HepG2 (cell line): ENCODE data around the gene DHX32. TPM values are rescaled to one million over a fixed set of nuclear protein-coding genes. Genes with fewer than 3 reads are reported as not detected.

Experiments
- ATAC-seq: fragments of 200-7000 bp; cut with Tn5 transposase; 3 replicates; pipeline ENCODE4 v1.9.1; 2020; ENCODE audit warnings: mild to moderate bottlenecking, moderate library complexity
- BruUV-seq: library from RNA; stranded (reverse); fragments of 400-500 nt; replicated peaks from 2 replicates; lab custom pipeline; 2021; lab: Mats Ljungman, UMichigan
- CTCF ChIA-PET: fragments of 300-600 bp; formaldehyde crosslinking; extraction: SDS; loops from one replicate; lab custom pipeline; 2021; ENCODE audit warnings: low total read pairs, inconsistent platforms, low intra/inter-chr PET ratio; lab: Yijun Ruan, JAX
- POLR2A ChIA-PET: fragments of 350-600 bp; sonication (Branson Sonifier 250); formaldehyde crosslinking; loops from one replicate; lab custom pipeline; 2020; ENCODE audit warnings: antibody characterized with exemption, inconsistent platforms; lab: Yijun Ruan, JAX
- DNase-seq: peaks from one replicate; pipeline ENCODE4 v3.0.0-alpha.2; 2015; ENCODE audit warnings: low spot score
- FAIRE-seq: peaks from 3 replicates; lab custom pipeline; 2011; peaks lifted over from hg19 to GRCh38; lab: Jason Lieb, UNC
- H2AFZ ChIP-seq: one replicate; pipeline ENCODE4 v1.6.1; 2011; ENCODE audit warnings: low read length, inconsistent platforms
- H3K27ac ChIP-seq: fragments of 300-600 bp; 3 replicates; pipeline ENCODE4 v1.8.0; 2011; ENCODE audit warnings: mixed run types, mild to moderate bottlenecking, mixed read lengths, low read length, inconsistent platforms; ENCODE audit not compliant: insufficient read depth; ENCODE audit errors: extremely low read length
- H3K27me3 ChIP-seq, 2 experiments: fragments of 200-600 bp in 1 of 2; 2 replicates in 1 of 2; 3 replicates in 1 of 2; pipeline versions ENCODE4 v1.6.0 to v1.8.0; 2011; ENCODE audit warnings: low read length in 2 of 2, mild to moderate bottlenecking in 2 of 2, moderate library complexity in 2 of 2, inconsistent platforms in 1 of 2; ENCODE audit not compliant: insufficient read depth in 2 of 2, control insufficient read depth in 1 of 2
- H3K36me3 ChIP-seq, 2 experiments: fragments of 200-600 bp in 1 of 2; replicated peaks in 1 of 2; 2 replicates in 1 of 2; 3 replicates in 1 of 2; pipeline versions ENCODE4 v1.5.1 to v1.8.0; 2011; ENCODE audit warnings: low read length in 2 of 2, inconsistent platforms in 1 of 2; ENCODE audit not compliant: insufficient read depth in 2 of 2, control insufficient read depth in 1 of 2
- H3K4me1 ChIP-seq: 2 replicates; pipeline ENCODE4 v1.5.1; 2012; ENCODE audit warnings: low read length, inconsistent platforms; ENCODE audit not compliant: insufficient read depth
- H3K4me2 ChIP-seq: 2 replicates; pipeline ENCODE4 v1.6.0; 2011; ENCODE audit warnings: low read depth, low read length, inconsistent platforms
- H3K4me3 ChIP-seq, 3 experiments: fragments of 200-600 bp in 1 of 3; sonication (generic), shearing (Covaris generic) in 1 of 3; replicated peaks in 1 of 3; 2 replicates each; pipeline ENCODE4 v1.5.1; 2011 to 2016; ENCODE audit warnings: low read length in 3 of 3, inconsistent platforms in 2 of 3, low read depth in 2 of 3, mild to moderate bottlenecking in 2 of 3, control low read depth in 1 of 3, mixed read lengths in 1 of 3; ENCODE audit not compliant: insufficient read depth in 1 of 3
- H3K79me2 ChIP-seq: one replicate; pipeline ENCODE4 v1.6.1; 2011; ENCODE audit warnings: low read length, inconsistent platforms; ENCODE audit not compliant: insufficient read depth
- H3K9ac ChIP-seq: 2 replicates; pipeline ENCODE4 v1.6.0; 2011; ENCODE audit warnings: mild to moderate bottlenecking, low read depth, low read length, inconsistent platforms; ENCODE audit not compliant: insufficient read depth
- H3K9me3 ChIP-seq: 2 replicates; pipeline ENCODE4 v1.5.1; 2012; ENCODE audit warnings: mild to moderate bottlenecking, low read length
- H4K20me1 ChIP-seq: 2 replicates; pipeline ENCODE4 v1.6.0; 2011; ENCODE audit warnings: inconsistent platforms, mild to moderate bottlenecking, low read length, moderate library complexity; ENCODE audit not compliant: insufficient read depth
- CBX2 ChIP-seq, 2 experiments: fragments of 200-600 bp in 1 of 2; sonication (generic); formaldehyde crosslinking in 1 of 2; IDR thresholded peaks; 2 replicates each; pipeline versions ENCODE4 v1.7.0 to v1.8.1; 2018 to 2022; ENCODE audit warnings: low read depth in 2 of 2, low read length in 1 of 2, mild to moderate bottlenecking in 1 of 2, missing genetic modification reagents in 1 of 2
- ZBTB7B ChIP-seq: sonication (generic); formaldehyde crosslinking; IDR thresholded peaks from 2 replicates; pipeline ENCODE4 v1.4.0; 2020; ENCODE audit warnings: missing genetic modification reagents
- ZNF432 ChIP-seq: sonication (generic); formaldehyde crosslinking; IDR thresholded peaks from 2 replicates; pipeline ENCODE4 v1.5.0; 2020; ENCODE audit warnings: missing genetic modification reagents, mild to moderate bottlenecking, borderline replicate concordance
- WGBS: methylation state at CpG from one replicate; pipeline ENCODE4 v1.1.6; 2017; ENCODE audit warnings: low lambda C conversion rate; 5-methylcytosine and 5-hydroxymethylcytosine counted together
- in situ Hi-C: cut with HindIII; loops from 2 replicates; pipeline ENCODE4 v1.10.0; 2017; ENCODE audit warnings: low pct_unique_long_range_greater_than_20kb; ENCODE audit not compliant: extremely low pct_ligation_motif_present
- intact Hi-C: fragments of 100-400 bp; cut with micrococcal nuclease; formaldehyde crosslinking; loops from one replicate; pipeline ENCODE4 v1.10.0; 2022; ENCODE audit not compliant: unreplicated experiment
- polyA plus RNA-seq, 8 experiments: library from polyadenylated mRNA; depleted of rRNA in 3 of 8; stranded (reverse) in 7 of 8; unstranded in 1 of 8; fragments of >200 nt; fragmentation: Illumina TruSeq in 4 of 8; extraction: Trizol in 4 of 8; gene quantifications; 2 replicates each; pipeline versions ENCODE4 v1.2.1 to v1.2.3, GENCODE V29; 2011 to 2016; ENCODE audit warnings: low read depth in 4 of 8, missing spikeins in 1 of 8, mixed read lengths in 1 of 8; ENCODE audit not compliant: insufficient read depth in 1 of 8
- total RNA-seq, 5 experiments: library from RNA; depleted of rRNA; stranded (reverse); fragments of >200 nt; fragmentation: Illumina TruSeq; extraction: Trizol; gene quantifications; 2 replicates each; pipeline ENCODE4 v1.2.3, GENCODE V29; 2016; ENCODE audit warnings: low read depth in 1 of 5
- TF ChIP-seq, protein P1 (sequence below), 2 experiments: fragments of 450-650 bp in 1 of 2; sonication (generic) in 1 of 2; formaldehyde crosslinking in 1 of 2; IDR thresholded peaks; 2 replicates each; pipeline versions ENCODE4 v1.6.1 to v1.8.0; 2016 to 2022; ENCODE audit warnings: antibody characterized with exemption in 1 of 2, mild to moderate bottlenecking in 1 of 2, missing genetic modification reagents in 1 of 2
- TF ChIP-seq, protein P2 (sequence below): sonication (generic); formaldehyde crosslinking; IDR thresholded peaks from 2 replicates; pipeline ENCODE4 v1.4.0; 2020; ENCODE audit warnings: mild to moderate bottlenecking, missing genetic modification reagents, borderline replicate concordance

Gene DHX32
- total and polyA plus RNA-seq, 2 of the 13 experiments (the other 11 are each of a cell fraction or from before 2014, with no cell fraction given) = 15.5 to 16.5 TPM

DNA sequence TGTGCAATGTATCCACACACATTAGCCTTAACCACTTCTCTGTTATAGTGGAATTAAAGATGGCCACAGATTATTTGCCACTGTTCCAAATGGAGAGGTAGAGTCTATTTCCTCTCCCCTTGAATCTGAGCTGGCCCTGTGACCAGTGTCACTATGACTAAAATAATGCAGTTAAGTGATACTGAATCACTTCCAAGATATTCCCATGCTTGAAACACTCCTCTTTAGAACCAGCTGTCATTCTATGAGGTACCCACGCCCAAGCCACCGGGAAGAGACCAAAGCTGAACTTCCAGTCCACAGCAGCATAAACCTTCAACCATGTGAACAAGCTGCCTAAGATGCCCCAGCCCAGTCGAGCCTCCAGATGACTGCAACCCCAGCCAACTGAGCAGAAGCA lies 2.1 kb upstream of the DHX32 start:
- Histone ChIP-seq H3K4me2 (no peak overlapping the region), H3K79me2 (no peaks in the 10 kb centered on the region), H3K36me3 (no peaks in the 10 kb centered on the region), H3K27me3 (no peaks in the 10 kb centered on the region), H2AFZ (no peak overlapping the region), H3K9ac (no peak overlapping the region), H3K4me1 (peaks cover 12% of the 10 kb centered on the region), H4K20me1 (no peaks in the 10 kb centered on the region), H3K9me3 (peaks cover 5% of the 10 kb centered on the region; the same call in 1 of the 2 replicates), H3K27ac (no peak overlapping the region), H3K4me3 (no peak overlapping the region)
- CTCF ChIA-PET = no interaction called here
- FAIRE-seq = no peak
- POLR2A ChIA-PET = no interaction called here
- no peak for DNase-seq
- WGBS = 95% methylated on average over 3 of the region's 3 CpGs
- no peak for ATAC-seq
- intact Hi-C loops (no loop called here), in situ Hi-C loops (no loop called here)
- BruUV-seq = no TSS peak
- TF ChIP-seq ZBTB7B (CRISPR knock-in tag) (no peak), CBX2 (IDR thresholded peaks at IDR 0.05; ENCODE audit: low read depth, low read length) (no peak), CBX2 (CRISPR knock-in tag; IDR thresholded peaks at IDR 0.05; ENCODE audit: low read depth) (no peak), ZNF432 (CRISPR knock-in tag) (no peak)
- TF ChIP-seq, protein P1, sequence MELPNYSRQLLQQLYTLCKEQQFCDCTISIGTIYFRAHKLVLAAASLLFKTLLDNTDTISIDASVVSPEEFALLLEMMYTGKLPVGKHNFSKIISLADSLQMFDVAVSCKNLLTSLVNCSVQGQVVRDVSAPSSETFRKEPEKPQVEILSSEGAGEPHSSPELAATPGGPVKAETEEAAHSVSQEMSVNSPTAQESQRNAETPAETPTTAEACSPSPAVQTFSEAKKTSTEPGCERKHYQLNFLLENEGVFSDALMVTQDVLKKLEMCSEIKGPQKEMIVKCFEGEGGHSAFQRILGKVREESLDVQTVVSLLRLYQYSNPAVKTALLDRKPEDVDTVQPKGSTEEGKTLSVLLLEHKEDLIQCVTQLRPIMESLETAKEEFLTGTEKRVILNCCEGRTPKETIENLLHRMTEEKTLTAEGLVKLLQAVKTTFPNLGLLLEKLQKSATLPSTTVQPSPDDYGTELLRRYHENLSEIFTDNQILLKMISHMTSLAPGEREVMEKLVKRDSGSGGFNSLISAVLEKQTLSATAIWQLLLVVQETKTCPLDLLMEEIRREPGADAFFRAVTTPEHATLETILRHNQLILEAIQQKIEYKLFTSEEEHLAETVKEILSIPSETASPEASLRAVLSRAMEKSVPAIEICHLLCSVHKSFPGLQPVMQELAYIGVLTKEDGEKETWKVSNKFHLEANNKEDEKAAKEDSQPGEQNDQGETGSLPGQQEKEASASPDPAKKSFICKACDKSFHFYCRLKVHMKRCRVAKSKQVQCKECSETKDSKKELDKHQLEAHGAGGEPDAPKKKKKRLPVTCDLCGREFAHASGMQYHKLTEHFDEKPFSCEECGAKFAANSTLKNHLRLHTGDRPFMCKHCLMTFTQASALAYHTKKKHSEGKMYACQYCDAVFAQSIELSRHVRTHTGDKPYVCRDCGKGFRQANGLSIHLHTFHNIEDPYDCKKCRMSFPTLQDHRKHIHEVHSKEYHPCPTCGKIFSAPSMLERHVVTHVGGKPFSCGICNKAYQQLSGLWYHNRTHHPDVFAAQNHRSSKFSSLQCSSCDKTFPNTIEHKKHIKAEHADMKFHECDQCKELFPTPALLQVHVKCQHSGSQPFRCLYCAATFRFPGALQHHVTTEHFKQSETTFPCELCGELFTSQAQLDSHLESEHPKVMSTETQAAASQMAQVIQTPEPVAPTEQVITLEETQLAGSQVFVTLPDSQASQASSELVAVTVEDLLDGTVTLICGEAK (IDR thresholded peaks at IDR 0.05) = no peak
- TF ChIP-seq, protein P1 (CRISPR knock-in tag; IDR thresholded peaks at IDR 0.05) = no peak
- TF ChIP-seq, protein P2, sequence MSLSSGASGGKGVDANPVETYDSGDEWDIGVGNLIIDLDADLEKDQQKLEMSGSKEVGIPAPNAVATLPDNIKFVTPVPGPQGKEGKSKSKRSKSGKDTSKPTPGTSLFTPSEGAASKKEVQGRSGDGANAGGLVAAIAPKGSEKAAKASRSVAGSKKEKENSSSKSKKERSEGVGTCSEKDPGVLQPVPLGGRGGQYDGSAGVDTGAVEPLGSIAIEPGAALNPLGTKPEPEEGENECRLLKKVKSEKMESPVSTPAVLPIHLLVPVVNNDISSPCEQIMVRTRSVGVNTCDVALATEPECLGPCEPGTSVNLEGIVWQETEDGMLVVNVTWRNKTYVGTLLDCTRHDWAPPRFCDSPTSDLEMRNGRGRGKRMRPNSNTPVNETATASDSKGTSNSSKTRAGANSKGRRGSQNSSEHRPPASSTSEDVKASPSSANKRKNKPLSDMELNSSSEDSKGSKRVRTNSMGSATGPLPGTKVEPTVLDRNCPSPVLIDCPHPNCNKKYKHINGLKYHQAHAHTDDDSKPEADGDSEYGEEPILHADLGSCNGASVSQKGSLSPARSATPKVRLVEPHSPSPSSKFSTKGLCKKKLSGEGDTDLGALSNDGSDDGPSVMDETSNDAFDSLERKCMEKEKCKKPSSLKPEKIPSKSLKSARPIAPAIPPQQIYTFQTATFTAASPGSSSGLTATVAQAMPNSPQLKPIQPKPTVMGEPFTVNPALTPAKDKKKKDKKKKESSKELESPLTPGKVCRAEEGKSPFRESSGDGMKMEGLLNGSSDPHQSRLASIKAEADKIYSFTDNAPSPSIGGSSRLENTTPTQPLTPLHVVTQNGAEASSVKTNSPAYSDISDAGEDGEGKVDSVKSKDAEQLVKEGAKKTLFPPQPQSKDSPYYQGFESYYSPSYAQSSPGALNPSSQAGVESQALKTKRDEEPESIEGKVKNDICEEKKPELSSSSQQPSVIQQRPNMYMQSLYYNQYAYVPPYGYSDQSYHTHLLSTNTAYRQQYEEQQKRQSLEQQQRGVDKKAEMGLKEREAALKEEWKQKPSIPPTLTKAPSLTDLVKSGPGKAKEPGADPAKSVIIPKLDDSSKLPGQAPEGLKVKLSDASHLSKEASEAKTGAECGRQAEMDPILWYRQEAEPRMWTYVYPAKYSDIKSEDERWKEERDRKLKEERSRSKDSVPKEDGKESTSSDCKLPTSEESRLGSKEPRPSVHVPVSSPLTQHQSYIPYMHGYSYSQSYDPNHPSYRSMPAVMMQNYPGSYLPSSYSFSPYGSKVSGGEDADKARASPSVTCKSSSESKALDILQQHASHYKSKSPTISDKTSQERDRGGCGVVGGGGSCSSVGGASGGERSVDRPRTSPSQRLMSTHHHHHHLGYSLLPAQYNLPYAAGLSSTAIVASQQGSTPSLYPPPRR = no peak
